ENCODE data around the gene SHMT2. TPM values are rescaled to one million over a fixed set of nuclear protein-coding genes. Genes with fewer than 3 reads are reported as not detected.

SHMT2 gene
- total RNA-seq, 1 experiment from 2014 or later: 171 TPM

DNA sequence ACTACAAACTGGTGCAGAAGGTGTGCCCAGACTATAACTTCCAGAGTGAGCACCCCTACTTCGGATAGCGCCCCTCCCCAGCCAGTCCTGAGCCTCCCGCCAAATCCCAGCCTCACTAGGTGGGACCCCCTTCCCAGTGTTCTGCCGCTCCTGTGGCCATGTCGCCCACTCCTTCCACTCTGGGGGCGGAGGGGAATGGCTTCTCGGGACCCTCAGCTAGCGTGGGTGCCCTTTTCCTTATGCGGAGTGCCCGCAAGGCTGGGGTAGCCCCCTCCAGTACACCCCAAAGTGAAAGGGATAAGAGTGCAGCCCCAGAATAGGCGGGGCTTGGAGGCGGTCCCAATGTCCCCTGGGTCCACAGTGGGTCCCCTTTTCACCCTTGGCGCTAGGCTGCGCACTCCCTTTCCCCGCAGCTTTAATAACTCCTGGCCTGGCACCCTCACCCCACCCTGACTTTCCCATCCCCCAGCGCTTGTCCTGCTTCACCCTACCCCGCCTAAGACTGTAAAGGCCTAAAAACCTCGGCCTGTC lies 3.8 kb upstream of the SHMT2 start:
- no peak for DNase-seq (ENCODE audit: low read depth)

DNA sequence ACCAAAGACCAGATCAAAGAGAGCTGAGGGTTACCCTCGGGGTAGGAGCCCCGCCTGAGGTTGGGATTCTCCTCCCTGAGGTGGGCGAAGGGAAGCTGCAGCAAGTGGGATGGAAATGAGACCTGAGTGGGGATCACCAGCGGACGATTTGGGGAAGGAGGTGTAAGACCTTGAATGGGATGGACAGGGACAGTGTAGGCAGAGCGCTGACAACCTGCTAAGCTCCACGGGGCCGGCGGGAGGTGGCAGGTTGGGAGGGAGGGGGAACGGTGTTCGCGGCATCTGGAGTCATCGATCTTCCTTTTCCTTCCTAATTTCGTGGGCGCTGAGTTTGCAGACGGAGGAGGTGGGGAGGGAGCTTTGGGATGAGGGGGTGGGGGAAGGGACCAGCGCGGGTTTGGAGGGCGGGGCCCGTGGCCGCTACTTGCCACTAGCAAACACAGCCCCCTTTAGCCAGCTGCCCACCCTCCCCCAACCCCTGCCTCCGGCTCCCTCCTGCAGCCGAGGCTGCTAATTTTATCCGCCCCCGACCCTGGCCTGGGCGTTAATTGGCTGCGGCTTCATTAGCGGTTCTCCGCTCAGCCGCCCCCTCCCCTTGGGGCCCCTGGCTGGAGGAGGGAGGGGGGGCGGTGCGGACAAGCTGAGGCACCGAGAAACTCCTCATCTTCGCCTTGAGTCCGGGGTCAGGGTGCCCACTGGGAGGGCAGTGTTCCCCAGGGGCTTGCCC lies 2.8 kb upstream of the SHMT2 start:
- no peak for DNase-seq (ENCODE audit: low read depth)

GRCh38 chr12:57227315-57228115 lies 2.0 kb upstream of the SHMT2 start:
- DNase-seq (ENCODE audit: low read depth): no peak

- DNase-seq (ENCODE audit: low read depth): no peak
These were observed 371 bp upstream of the SHMT2 start for GRCh38 chr12:57229046-57229633.

DNA sequence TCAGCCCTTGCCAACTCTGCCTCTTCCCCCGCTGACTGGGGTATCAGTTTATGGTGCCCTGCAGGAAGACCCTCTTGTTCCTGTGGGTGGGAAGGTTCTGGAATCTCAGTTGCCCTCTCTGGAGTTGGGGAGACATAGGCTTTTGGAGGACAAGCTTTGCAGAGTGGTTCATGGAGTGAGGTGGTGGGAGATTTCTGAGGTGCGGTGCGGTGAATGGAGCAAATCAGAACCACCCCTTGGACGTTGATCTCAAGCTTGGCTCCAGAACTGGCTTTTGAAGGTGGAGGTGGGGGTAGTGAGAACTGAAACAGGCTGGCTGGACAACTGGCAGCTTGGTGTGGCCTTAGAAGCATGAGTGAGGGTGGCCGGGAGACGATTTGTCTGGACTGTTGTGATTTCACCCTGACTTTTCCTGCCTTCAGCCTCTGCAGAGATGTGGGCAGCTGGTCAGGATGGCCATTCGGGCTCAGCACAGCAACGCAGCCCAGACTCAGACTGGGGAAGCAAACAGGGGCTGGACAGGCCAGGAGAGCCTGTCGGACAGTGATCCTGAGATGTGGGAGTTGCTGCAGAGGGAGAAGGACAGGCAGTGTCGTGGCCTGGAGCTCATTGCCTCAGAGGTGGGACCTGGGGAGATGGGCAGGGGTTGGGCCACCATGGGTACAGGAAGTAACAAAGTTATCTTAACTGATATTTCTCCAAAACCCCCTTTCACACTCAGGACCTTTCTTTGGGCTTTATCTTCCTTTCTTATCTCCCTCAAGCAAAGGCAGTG lies 1.1 kb downstream of the SHMT2 start:
- no peak for DNase-seq (ENCODE audit: low read depth)

DNA sequence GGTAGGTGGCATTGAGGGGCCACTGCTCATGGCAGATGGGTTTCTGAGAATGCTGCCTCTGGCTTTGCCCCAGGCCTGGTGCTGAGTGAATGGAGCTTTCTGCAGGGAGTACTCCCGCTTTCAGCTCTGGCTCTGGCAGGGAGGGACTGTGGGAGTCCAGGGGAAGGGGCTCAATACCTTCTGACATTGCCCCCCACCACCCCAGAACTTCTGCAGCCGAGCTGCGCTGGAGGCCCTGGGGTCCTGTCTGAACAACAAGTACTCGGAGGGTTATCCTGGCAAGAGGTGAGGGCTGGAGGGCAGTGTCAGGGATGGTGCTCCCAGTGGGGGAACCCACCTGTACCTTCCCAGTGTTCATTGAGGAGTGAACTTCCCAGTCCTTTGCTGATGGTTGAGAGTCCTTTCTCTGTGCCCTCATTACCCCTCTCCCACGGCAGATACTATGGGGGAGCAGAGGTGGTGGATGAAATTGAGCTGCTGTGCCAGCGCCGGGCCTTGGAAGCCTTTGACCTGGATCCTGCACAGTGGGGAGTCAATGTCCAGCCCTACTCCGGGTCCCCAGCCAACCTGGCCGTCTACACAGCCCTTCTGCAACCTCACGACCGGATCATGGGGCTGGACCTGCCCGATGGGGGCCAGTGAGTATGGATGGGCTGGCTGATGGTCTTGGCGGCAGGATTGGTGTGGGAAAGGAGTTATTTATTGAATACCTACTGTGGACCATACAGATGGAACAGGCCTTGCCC lies 1.9 kb downstream of the SHMT2 start:
- DNase-seq (ENCODE audit: low read depth): no peak

- no peak for DNase-seq (ENCODE audit: low read depth)
These were observed 2.7 kb downstream of the SHMT2 start for GRCh38 chr12:57232156-57232756.

GRCh38 chr12:57233357-57234232 lies 4.1 kb downstream of the SHMT2 start:
- no peak for DNase-seq (ENCODE audit: low read depth)

DNA sequence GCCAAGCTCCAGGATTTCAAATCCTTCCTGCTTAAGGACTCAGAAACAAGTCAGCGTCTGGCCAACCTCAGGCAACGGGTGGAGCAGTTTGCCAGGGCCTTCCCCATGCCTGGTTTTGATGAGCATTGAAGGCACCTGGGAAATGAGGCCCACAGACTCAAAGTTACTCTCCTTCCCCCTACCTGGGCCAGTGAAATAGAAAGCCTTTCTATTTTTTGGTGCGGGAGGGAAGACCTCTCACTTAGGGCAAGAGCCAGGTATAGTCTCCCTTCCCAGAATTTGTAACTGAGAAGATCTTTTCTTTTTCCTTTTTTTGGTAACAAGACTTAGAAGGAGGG lies 4.7 kb downstream of the SHMT2 start:
- DNase-seq (ENCODE audit: low read depth): no peak

- no peak for DNase-seq (ENCODE audit: low read depth)
These were observed 5.1 kb downstream of the SHMT2 start for GRCh38 chr12:57234571-57235016.

DNA sequence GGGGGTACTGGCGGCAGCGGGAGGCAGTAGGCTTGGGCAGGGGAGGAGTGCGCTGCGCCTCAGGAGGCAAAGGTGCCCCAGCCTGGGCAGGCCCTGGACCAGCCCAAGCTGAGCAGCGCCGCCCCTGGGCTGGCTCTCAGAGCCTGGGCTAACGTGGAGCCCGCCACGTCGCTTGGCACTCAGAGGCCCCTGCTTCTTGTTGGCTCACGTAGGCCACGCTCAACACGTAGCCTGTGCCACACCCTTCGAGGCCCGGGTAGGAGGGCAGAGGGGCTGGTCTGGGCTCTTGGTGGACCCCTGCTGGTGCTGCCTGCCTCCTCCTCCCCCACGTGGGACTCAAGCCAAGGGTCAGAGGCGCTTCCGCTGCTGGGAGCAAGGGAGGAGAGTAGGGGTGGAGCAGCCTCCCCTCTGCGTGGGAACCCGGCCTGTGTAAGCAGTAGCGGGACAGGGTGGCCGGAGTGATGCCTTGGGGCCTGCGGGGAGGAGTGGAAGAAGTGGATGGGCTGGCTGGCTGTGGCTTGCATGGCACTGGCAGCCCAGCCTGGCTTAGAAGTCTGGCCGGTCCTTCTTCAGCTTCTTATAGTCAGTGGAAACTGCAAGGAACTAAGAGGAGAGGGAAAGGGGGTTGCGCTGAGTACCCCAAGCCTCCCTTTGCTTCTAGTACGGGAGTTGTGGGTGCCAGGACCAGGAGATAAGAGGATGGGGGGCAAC lies 5.7 kb downstream of the SHMT2 start:
- no peak for DNase-seq (ENCODE audit: low read depth)

DNA sequence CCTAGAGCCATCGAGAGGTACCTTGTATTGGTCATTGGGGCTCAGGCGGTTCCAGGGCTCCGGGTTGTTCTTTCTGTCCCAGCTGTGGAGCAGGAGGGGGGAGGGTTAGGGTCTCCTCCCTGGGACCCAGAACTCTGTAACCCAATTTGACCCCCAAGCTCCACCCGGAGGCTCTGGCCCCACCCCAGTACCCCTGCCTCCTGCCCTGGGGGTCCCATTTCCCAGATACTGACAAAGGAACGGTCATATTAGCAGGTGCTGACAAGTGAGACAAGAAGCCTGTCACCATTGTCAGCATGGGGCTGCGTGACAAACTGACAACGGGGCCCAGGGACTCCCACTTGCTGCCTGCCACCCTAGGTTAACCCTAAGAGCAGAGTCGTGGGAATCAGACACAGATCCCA lies 6.2 kb downstream of the SHMT2 start:
- DNase-seq (ENCODE audit: low read depth): no peak

DNA sequence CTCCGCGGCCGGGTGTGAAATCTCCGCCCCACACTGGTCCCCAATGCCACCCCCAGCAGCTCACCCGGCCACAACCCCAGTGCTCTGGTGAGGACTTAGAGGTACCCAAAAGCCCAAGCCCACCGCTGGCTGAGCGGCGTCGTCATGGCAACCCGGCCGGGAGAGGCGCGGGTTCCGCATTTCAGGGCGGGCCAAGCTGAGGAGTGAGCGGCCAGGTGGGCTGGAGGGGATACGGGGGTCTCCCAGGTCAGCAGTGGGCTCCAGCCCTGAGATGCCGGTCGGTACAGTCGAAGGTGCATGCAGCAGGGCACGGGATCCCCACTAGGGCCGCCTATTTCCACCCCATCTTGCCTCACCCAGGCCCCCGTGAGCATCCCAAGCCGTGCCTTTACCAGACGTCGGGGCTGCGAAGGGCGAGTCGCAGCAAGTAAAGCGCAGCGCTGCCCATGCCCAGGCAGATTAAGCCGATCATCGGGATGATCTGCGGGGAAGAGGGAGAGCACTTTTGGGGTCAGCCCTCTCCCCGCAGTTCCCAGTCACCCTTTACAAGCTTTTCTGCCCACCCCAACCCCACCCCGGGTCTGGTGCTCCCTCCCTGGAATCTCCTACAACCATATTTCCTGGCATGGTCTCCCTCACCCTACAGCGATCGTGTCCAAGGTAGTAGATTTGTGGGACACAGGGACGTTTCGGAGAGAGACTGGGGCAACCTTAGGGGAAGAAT lies 6.9 kb downstream of the SHMT2 start:
- DNase-seq (ENCODE audit: low read depth): no peak

GRCh38 chr12:57236925-57237595 lies 7.5 kb downstream of the SHMT2 start:
- DNase-seq (ENCODE audit: low read depth): no peak

DNA sequence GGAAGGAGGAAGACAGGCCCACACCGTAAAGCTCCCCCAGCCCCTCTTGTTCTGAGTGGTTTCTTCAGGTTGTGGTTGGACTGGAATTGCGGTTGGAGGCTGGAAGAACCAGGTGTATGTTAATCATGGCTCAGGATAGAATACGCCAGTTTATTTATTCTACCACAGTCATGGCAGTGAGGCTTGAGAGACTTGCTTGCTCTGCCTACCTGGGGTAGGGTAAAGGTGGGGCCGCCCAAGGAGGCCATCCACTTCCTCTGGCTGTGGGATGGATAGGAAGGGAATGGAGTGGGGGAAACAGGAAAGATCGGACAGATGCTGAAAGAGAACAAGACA lies 8.1 kb downstream of the SHMT2 start:
- DNase-seq (ENCODE audit: low read depth): no peak

- DNase-seq (ENCODE audit: low read depth): no peak
These were observed 8.7 kb downstream of the SHMT2 start for GRCh38 chr12:57237932-57238853.

Data from LHCN-M2 (cell line).